Fibroblast of skin of left biceps (primary cell): ENCODE results near the gene UBE2D3.
"Not testable (repeated sequence)": the region's sequence is repeated elsewhere in the genome, so short reads cannot be mapped to it uniquely, and the experiment has no call there.

ENCODE experiments used
- DNase-seq, 2 experiments: peaks; one replicate each; pipeline ENCODE4 v3.0.0-alpha.2; 2013; ENCODE audit warnings: low read depth in 2 of 2

UBE2D3 gene

DNA sequence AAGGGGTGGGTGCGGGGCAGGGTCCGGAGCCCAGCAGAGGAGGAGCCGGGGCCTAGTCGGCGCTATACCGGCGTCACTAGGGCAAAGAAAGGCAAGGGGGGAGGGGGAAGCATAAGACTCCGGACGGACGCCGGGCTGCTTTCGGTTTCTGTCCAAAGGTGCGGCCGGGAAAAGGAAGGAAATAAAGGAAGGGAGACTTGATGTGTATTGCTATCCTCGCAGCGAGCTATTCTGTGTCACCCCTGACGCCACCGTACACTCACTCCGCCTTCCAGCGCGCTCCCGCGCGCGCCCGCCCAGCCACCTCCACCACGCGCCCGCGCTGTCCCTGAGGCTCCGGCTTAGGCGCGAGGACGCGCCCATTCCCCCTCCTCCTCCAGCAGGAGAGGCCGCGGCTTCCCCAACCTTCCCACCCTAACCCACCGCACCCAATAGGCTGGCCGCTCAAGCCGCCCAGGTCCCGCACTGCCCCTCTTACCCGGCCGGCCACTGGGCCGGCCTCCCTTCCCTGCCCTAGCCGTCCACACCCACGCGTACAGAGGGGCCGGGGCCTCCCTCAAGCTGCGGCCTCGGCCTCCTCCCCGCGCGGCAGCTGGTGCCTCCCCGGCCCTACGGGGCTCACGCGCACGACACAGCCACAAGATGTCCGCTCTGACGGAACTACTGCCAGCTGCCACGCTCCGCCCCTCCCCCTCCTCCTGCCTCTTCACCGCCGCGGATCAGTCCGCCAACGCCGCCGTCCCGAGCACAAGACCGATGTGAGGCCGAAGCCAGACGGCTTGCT lies at the start of gene UBE2D3:
Gene UBE2D3, minus strand, starts transcription at position 662 of the 784 bp plus-strand sequence. CDS start 1,043 bp downstream, outside the sequence.
- peak; percentile 91 to 92 for DNase-seq

DNA sequence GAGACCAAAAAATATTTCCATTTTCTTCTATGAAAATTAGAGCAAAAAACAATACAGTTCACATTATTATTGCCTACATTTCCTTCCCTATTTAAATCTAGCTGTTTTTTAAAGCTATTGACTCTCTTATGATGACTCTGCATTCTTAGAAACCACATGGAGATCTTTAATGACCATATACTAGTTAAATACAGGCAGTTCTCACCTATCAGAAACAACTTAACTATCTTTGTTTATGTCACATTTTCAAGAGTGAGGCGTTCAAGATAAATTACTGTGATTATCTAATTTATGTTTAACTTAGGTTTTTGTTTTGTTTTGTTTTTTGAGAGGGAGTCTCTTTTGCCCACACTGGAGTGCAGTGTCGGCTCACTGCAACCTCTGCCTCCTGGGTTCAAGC lies 44.4 kb upstream of the UBE2D3 start:
- no peak for DNase-seq

DNA sequence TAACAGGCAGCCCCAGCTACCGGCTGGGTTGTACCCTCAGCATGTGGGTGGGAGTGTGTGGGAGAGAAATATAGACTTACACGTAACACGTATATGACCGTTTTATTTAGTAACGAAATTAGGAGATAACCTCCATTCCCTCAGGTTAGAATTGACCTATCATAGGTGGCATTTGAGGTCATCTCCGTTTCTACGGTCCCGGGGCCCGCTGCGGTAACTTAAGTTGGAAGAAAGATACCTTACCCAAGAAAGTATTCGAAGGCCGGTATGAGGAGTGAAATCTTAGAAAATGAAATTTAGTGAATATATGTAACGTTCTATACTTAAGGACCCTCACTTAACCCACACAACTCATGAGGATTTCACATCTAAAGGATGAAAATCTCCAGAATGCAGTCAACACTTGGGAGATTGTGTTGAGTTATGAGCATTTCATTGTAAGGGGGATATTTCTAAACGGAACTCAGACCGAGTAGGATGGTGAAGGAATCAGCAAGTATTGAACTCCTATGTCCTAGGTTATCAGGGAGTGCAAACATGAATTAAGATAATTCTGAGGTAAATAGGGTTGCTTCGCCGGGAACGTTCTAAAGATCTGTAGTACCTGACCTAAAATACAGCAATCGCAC lies 42.3 kb upstream of the UBE2D3 start:
- DNase-seq, result no peak

GRCh38 chr4:102868781-102869568 lies 41.6 kb upstream of the UBE2D3 start, which contains the start of gene CISD2:
TSS of gene CISD2 (plus strand) at chr4:102868992. CDS start at chr4:102869085, 93 bp downstream.
- peak; percentile 72 to 75 for DNase-seq

DNA sequence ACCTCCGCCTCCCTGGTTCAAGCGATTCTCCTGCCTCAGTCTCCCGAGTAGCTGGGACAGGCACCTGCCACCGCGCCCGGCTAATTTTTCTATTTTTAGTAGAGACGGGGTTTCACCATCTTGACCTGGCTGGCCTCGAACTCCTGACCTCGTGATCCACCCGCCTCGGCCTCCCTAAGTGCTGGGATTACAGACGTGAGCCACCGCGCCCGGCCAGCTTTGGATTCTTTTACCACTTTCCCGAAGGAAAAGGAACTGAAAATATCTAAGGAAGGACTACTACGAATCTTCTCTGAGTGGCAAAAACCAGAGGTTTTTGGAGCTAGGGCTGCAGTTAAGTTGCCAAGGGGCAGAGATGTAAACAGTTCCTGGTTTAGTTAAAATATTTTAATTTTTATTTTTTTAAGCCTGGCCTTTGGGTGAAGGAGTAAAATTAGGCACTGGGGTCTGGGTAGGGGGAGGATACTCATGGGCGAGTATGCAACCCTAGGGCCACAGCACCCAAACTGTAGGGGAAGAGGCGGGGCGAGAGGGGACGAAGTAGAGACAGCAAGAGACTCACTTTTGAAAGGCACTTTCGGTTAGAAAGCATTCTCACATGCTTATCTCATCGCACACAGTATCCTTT lies 40.9 kb upstream of the UBE2D3 start:
- no peak for DNase-seq

GRCh38 chr4:102867278-102868152 lies 40.2 kb upstream of the UBE2D3 start:
- DNase-seq, result no peak

DNA sequence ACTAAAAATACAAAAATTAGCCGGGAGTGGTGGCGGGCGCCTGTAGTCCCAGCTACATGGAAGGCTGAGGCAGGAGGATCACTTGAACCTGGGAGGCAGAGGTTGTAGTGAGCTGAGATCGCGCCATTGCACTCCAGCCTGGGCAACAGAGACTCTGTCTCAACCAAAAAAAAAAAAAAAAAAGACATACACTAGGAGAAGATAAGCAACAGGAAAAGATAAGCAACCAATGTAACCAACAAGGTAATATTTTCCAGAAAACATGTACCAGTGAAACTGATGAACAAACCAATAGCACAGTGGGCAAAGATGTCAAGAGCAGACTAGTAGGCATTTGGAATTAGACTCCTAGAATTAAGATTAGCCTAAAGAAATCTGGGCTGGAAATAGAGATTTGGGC lies 38.0 kb upstream of the UBE2D3 start:
- not testable (repeated sequence) for DNase-seq

GRCh38 chr4:102862747-102863146 lies 35.4 kb upstream of the UBE2D3 start:
- no peak for DNase-seq

- no peak for DNase-seq
Observed at GRCh38 chr4:102862016-102862415, 34.7 kb upstream of the UBE2D3 start.

GRCh38 chr4:102860611-102861324 lies 33.4 kb upstream of the UBE2D3 start:
- no peak for DNase-seq

- DNase-seq, result no peak
Observed at GRCh38 chr4:102858828-102859464, 31.6 kb upstream of the UBE2D3 start.

DNA sequence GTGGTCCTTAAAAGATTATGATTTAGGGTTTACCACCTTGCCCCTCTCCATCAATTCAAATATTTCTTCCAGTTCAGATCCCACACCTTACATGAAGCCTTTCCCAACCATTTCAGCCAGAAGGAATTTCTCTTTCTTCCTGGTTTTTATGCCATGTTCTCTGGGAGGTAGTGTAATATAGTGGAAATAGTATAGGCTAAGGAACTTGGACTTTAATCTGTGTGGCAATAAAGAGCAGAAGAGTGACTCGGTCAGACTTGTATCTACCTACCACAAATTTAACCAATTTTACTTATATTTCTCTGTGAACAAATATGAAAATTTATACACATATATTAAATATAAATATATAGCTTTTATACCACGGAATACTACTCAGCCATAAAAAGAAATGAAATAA lies 23.0 kb upstream of the UBE2D3 start:
- DNase-seq, result no peak

- no peak for DNase-seq
Observed at GRCh38 chr4:102849579-102850104, 22.3 kb upstream of the UBE2D3 start.

DNA sequence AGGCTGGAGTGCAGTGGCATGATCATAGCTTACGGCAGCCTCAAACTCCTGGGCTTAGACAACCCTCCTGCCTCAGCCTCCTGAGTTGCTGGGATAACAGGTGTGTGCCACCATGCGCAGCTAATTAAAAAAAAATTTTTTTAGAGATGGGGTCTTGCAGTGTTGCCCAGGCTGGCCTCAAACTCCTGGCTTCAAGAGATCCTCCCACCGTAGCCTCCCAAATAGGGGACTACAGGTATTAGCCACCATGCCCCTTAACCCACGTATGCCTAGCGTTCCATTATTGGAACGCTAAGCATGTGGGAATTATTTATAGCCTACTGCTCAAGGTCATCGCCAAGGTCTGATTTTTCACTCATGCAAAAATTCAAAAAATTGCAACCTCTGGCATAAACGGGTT lies 20.3 kb upstream of the UBE2D3 start:
- no peak for DNase-seq

DNA sequence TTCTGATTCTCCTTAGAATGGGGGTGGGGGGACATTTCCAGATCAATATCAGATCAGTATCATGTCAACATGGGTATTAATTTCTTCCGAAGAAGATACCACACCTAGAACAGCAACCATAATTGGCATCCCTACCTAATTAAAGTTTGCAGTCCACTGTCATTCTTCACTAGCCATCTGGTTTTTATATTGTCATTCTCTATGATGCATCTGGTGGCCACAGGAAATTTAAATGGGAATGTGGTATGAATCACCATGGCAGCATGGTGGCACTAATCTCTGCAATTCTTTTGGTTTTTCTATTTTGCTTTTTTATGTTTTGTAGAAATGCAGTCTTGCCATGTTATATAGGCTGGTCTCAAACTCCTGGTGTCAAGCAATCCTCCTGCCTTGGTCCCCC lies 16.6 kb upstream of the UBE2D3 start:
- DNase-seq, result no peak

- no peak for DNase-seq
Observed at GRCh38 chr4:102843273-102843672, 15.9 kb upstream of the UBE2D3 start.

DNA sequence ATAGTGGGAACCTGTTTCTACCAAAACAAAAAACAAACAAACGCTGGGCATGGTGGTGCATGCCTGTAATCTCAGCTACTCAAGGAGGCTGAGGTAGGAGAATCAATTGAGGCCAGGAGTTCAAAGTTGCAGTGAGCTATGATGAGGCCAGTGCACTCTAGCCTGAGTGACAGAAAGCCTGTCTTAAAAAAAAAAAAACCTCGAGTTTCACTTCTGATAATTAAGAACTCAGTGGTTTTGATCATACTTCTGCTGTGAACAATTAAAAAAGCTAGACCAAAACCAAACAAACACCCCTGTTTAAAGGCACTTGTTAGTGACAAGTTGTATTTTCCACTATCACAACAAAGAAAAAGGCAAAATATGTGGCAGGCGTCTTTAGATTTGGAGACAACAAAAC lies 15.0 kb upstream of the UBE2D3 start:
- no peak for DNase-seq

DNA sequence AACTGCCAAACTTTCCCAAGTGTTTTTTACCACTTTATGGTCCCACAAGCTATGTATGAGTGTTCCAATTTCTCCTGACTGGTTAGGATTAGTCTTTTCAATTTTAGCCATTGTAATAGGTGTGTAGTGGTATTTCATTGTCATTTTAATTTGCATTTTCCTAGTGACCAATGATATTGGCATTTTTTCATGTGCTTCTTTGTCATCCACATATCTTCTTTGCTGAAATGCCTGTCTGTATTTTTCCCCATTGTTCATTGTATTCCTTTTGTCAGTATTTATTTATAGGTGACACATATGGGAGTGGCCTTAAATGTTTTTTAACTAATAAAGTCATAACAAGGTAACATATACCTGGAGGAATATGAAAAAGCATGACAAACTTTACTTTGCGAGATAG lies 9.2 kb upstream of the UBE2D3 start:
- DNase-seq, result no peak

DNA sequence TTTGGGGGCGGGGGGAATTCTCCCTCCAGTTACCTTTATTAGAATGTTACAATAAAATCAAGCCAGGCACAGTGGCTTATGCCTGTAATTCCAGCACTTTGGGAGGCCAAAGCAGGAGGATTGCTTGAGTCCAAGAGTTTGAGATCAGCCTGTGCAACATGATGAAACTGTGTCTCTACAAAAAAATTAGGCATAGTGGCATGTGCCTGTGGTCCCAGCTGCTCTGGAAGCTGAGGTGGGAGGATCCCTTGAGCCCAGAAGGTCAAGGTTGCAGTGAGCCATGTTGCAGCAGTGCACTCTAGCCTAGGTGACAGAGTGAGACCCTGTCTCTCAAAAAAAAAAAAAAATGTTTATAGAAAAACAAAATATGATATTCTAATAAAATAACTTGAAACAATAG lies 5.3 kb upstream of the UBE2D3 start:
- DNase-seq, result no peak

- DNase-seq, result no peak
Observed at GRCh38 chr4:102832105-102832504, 4.8 kb upstream of the UBE2D3 start.
